G401.6 (cell line): ENCODE measurements around the gene SNF8.

ENCODE experiments used
- FAIRE-seq: peaks from 2 replicates; lab custom pipeline; 2012; peaks lifted over from hg19 to GRCh38; lab: Jason Lieb, UNC

SNF8 gene

DNA sequence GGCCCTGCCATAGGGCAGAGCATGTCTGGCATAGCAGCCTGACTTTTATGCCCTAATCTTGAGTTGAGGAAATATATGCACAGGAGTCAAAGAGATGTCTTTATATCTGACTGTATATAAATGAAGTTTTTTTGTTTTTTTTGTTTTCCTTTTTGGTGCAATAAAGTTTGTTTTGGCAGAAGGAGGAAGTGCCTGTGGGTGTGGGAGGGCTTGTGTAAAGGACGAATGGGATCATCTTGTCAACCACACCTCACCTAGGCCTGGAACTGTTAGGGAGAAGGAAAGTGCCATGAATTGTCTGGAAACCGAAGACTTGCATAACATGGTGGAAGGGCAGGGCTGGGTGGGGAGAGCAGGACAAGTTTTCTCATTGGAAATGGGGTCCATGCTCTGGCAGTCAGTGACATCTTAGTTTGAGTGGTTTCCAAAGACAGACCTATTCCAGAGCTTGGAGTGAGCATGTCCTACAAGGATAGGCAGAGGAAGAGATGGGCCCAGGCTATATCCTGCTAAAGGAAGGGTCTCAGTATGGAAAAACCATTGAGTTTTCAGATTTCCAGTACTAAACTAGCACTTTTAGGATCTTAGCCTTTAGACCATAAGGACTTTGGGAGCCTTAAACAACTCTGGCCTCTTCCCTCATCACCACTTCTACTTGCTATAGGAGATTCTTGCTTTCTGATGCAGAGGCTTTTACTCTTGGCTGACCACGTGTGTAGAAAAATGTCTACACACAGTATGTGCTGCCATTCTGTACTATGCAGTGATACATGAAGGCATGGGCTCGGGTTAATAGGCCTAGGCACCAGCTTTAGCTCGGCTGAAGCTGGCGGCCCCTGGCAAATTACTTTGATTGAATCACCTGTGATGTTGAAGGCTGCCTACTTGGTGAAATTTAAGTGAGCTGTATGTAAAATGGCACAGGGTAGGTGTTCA, 15.5 kb downstream of the SNF8 start:
- FAIRE-seq, result no peak

DNA sequence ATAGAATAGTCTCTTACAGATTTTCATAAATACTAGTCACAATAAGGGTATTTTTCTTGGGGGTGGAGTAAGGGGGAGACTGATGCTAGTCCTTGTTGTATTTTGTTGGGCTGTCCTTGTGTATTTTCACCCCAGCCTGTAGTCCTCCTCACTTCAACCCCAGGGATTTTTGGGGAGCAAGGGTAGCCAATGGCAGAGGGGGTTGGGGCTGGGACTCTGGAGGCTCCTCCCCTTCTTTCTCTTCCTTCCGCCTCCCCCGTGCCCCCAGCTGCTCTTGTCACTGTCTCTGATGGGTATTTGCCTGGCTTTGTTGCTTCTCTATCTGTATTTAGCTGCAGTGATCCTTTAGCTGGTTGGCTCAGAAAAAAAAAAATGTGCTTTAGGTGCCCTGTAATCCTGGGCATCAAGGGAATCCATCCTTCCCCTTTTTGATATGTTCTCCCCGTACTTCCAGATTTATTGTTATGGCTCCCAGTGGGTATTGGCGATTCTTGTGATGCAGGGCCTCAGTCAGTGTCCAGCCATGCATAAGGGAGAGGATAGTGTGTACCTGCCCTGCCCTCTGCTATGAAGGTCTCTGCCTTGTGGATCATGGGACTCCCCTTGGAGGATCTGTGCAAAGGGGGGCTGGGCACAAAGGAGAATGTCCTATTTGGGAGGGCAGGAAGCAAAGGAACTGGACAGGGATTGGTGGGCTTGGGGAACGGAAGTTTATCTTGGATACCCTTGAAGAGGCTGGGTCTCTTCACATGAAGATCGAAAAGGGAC, 16.5 kb downstream of the SNF8 start:
- FAIRE-seq, result no peak

DNA sequence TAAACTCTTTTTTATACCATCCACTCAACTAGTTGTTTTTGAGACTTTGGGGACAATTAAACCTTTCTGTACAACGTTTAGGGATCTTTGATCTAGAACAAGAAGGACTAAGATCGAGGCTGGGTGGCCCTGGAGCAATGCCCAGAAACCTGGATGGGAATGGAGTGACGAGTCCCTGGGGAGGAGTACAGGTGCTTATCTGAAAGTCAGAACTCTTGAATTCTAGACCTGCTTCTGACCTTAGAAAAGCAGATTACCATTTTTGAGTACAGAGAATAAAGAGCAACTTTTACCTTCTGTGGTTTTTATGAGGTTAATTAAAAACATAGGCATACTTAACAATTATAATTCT, 18.7 kb downstream of the SNF8 start:
- FAIRE-seq, result no peak

DNA sequence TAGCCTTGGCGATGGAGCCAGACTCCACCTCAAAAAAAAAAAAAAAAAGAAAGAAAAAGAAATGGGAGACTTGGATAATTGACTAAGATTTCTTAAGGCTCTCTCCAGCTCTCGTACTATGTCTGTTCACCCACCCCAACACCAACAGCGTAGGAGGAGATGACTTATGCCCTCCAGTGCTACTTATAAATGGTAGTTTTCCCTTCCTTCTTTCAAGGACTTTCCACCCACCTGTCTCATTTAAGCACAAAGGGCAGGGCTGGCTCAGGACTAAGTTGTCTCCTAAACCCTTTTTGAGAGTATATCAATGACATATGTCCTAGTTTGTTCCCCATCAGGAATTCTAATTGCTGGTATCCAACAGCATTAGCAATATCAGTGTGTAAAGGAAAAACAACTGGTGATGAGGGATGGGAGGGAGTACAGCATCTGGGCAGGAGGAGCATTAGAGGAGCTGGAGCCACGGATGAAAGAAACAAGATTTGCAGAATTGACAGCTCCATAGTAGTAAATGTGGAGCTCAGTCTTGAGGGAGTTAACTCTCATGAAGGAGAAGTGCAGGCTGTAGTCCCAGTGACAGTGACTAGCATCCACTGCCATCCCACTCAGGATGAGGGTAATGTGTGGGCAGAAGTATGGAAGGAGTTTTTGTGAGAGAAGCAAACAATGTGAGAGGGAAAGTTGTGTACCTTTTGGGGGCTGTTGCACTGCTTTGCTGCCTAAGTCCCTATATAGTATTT, 19.2 kb downstream of the SNF8 start:
- FAIRE-seq, result no peak

DNA sequence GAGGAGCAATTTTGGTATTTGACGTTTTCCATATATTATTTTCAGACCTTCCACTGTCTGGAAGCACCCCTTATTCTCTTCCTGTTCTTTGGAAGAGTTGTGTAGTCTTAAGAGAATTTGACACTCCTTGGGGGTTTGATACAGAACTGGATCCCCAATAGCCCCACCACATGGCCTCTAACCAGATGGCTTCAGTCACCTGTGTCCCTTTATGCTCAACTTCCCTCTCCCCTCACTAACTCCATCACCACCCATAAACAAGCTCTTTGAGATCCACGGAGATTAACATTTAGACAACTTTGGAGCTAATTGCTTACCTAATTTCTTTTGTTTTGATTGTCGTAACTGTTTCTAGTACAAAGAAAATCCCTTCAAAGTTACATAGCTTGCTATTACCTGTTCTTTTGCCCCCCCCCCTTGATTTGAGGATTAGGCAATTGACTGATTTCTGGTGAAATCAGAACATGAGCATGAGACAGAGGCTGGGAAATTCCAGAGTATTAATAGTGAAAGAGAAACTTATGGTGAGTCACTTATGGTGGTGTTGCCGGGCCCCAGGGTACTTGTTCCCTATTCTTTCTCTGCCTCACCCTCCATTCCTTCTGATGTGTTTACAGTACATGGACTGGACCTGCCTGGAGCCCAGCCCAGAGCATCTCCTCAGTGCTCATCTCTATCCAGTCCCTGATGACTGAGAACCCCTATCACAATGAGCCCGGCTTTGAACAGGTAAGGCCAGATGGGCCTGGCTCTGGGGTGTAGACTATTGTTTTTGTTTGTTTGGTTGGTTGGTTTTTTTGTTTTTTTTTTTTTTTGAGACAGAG, 29.0 kb downstream of the SNF8 start:
- no peak for FAIRE-seq

DNA sequence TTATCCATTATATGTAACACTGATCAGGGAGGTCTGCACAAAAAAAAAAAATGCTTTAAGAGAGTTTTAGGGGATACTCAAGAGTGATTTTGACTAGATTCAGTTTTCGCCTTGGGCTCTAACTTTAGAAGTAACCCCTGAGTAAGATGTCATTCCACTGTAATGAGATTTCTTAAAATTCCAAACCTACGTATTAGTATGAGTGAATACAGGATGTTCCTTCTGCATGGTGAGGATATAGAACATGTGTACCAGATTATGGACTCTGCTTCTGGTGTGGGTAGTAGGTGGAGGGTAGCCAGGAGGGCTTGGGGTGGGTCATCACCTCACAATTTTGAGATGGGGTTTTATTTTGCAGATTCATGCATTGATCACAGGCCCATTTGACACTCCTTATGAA, 32.2 kb downstream of the SNF8 start:
- no peak for FAIRE-seq

DNA sequence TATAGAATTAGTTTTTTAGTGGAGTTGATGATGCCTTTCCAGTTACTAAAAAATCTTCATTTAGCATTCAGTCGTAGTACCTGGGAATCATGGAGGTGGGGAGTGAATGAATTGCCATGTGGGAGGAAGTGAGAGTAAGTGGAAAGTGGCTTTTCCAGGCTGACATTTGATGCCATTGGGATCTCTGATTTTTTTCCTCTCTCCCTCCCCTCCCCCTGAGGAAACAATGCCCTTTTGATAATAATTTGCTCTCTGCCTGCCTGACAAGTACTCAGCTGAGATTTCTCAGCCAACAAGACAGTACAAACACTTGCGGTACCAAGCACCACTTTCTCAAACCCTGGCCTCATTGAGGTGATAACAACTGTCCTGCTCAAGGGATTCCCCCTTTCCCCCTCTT, 34.3 kb downstream of the SNF8 start:
- no peak for FAIRE-seq

DNA sequence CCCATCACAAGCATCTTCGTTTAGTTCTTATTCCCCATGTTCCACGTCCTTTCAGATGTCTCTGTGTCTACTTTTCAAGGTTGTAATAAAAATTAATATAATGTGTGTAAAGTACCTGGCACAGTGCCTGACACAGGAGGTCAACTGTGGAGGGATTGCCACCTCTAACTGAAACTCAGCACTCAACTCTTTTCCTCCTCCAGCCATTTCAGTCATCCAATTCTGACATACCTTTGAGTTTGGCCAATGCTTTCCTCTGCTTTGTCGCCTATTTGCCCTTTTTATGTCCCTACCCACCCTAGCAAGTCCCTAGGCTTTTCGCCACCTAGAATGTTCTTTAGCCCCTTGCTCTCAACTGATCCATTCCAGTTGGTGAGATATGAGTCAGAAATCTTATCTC, 34.9 kb downstream of the SNF8 start:
- FAIRE-seq, result no peak

DNA sequence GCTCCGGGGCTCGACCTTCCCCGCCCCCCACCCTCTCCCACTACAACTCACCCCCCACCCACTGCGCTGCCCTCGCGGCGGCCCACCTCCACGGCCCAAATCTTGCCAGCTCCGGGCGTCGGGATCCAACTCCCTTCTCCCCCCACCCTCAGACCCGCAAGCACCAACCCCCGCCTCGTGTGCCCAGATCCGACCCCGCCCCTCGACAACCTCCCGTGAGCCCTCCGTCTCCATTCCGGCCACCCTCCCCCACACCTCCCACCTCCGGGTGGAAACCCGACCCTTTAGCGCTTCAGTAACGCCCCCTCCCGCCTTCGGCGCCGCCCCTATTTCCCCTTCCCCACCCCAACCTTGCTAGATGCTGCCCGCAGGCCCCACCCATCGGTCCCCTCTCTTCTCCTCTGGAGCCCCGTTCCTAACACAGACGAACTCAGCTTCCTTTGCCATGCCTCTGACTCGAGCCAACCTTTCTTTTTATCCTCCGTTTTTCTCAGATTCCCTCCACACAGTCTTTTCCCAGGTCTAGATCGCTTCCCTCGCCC, 35.7 kb downstream of the SNF8 start:
- FAIRE-seq, result no peak

DNA sequence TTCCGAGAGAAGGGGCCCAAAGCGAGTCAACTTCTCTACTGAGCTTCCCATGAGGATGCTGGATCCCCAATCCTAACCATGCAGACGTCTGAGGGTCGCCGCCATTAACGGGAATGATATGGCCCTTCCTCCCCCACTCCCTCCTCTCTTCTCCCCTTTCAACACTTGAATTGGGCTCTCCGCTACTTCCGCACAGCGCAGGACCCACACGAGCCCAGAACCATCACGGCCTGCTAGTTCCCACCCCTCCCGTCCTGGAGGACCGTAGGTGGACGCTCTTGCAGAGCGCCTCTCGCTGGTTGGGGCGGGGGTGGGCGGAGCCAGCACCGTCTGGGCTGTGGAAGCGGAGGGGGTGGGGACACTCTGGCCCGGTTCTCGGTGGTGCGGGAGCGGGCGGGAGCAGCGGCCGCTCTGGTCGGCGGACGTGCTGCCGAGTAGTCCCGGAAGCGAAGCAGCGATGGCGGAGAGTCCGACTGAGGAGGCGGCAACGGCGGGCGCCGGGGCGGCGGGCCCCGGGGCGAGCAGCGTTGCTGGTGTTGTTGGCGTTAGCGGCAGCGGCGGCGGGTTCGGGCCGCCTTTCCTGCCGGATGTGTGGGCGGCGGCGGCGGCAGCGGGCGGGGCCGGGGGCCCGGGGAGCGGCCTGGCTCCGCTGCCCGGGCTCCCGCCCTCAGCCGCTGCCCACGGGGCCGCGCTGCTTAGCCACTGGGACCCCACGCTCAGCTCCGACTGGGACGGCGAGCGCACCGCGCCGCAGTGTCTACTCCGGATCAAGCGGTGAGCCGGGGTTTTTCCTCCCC, 36.4 kb downstream of the SNF8 start, which contains the start of gene UBE2Z:
TSS of gene UBE2Z (plus strand) at position 361 of the 797 bp plus-strand sequence. CDS start at position 458, 97 bp downstream.
- FAIRE-seq, result peak; percentile 94

DNA sequence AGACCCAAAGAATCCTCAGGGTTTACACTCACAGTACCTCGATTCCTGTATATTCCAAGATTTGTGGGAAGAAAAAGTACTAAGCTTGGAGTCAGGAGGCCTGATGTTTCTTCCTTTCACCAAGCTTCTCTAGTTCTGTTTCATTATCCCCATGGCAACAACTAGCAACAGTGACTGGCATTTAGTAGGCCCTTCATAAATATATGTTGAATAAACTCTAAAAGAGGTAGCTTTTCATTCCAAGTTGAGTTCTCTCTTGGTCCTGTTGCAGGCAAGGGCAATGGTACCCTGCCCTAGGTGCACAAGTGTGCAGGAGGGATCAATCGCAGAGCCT, 37.0 kb downstream of the SNF8 start:
- FAIRE-seq, result no peak

DNA sequence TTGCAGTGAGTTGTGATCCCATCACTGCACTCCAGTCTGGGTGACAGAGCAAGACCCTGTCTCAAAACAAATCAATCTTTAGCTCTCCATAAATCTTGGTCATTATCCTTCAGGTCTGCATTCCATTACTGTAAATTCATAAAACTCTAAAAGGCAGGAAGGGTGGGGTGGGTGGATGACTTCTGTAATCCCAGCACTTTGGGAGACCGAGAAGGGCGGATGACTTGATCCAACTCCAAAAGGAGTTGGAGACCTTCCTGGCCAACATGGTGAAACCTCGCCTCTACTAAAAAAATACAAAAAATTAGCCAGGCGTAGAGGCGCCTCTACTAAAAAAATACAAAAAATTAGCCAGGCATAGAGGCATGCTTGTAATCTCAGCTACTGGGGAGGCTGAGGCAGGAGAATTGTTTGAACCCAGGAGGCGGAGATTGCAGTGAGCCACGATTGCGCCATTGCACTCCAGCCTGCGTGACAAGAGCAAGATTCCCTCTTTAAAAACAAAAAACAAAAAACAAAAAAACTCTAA, 38.6 kb downstream of the SNF8 start:
- no peak for FAIRE-seq

DNA sequence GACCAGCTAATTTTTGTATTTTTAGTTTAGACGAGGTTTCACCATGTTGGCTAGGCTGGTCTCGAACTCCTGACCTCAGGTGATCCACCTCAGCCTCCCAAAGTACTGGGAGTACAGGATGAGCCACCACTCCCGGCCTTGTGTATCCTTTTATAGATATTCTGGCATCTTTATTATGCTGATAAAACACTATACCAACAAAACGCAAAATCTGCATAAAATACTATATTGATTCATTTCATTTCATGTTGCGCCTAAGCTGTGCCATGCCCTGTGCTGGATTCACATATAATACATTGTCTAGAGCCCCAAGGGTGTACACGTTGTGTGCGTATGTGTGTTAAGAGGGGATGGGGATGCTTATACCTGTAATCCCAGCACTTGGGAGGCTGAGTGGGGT, 40.2 kb downstream of the SNF8 start:
- FAIRE-seq, result no peak

DNA sequence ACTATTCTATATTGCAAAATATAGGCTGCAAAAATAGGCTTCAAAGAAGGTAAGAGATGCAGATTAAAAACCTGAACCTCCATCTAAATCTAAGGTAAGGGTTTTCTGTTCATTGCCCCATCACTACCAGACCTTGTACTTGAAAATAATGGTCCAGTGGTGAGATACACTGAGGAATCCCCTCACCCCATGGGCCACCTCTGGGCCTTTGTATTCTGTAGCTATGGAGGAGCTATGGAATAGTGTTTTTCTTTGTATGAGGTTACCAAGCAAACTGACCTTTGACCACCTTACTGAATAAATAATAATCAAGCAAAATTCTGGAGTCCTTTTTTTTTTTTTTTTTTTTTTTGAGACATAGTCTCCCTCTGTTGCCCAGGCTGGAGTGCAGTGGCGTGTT, 41.2 kb downstream of the SNF8 start:
- no peak for FAIRE-seq

DNA sequence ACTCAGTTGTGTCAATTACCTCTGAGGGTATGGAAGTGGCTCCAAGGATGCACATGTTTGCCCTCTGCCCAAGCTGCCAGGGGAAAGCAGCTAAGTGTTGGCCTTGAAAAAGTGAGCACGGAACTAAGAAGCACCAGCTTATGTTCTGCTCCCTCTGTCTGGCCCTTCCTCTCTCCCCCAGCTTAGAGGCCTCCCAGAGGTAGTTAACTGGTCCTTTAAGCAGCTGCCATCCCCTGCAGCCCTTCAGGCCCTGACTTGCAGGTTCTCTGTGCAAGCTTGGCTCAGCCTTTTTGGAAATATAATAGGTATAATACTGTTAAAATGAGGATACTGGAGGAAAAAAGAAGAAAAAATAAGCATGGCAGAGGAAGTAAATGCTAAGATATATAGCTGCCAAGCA, 43.4 kb downstream of the SNF8 start:
- no peak for FAIRE-seq

DNA sequence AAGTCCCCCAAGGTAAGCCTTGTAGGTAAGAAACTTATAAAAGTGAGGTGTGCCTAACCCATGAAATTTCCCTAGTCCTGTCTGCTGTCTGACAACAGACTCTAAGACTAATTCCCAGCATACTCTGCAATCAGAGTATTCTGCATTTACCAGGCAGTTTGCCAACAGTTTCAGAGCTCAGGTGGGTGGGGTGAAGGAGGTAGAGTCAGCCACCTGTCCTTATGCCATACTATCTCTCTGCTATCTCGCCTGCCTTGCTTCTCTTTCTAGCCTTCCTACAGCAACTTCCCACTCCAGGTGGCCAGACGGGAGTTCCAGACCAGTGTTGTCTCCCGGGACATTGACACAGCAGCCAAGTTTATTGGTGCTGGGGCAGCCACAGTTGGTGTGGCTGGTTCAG, 49.8 kb downstream of the SNF8 start:
- no peak for FAIRE-seq

DNA sequence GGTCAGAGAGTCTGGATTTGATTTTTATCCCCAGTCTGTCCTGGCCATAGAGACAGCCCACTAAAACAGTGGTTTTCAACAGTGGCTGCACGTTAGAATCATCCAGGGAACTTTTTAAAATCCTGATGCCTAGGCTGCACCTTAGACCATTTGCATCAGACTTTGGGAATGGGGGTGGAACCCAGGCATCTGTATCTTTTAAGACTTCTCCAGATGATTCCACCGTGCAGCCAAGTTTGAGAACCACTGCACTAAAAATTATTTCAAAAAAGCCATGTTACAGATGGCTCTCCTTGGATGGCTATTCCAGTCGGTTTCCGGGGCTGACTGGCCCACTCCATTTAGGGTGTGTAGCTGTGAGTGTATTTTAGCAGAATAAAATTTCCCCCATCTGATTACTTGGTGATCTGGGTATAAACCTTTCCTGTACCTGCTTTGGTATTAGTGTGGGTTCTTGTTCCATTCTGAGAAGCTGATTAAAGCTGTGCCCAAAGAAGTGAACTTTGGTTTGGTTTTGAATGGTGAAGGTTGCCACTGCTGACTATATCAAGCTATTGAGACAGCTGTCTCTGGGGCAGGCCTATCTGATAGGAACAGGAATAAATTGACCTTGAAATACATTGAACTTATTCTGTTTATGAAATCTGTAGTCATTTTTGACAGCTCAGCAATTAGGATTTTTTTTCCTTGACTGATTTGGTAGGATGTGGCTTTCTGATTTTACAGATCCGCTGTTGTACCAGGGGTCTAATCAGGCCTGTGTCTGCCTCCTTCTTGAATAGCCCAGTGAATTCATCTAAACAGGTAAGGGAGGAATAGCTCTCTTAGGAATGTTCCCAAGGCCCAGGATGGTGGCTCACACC, 50.8 kb downstream of the SNF8 start:
- no peak for FAIRE-seq

DNA sequence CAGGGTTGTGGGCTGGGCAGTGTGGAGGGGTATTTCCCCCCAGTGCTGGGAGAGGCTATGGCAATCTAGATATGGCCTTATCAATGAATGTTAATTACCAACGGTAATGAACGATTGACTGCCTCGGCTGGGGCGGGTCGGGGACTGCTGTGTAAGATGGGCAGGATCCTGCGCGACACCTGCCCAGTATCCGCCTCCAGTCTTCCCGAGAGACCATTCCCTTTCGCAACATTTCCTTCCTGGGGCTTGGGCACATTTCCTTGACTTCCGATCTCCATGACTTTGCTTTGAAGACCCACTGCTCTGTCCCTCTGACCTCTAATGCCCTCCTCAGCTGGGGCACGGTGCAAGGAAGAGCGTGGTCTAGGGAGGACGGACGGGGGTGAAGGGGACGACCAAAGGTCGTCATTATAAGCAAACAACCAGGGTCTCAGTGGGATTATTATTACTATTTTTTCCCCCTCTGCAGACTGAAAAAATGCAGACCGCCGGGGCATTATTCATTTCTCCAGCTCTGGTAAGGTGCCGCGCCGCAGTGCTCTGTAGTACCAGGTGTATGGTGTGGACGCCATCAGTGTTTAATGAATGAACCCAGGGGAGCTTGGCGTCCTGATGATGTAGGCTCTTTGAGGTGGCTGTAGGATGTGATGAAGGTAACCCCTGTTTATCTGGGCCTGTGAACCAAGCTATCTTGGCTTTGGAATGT, 51.5 kb downstream of the SNF8 start:
- FAIRE-seq, result no peak

DNA sequence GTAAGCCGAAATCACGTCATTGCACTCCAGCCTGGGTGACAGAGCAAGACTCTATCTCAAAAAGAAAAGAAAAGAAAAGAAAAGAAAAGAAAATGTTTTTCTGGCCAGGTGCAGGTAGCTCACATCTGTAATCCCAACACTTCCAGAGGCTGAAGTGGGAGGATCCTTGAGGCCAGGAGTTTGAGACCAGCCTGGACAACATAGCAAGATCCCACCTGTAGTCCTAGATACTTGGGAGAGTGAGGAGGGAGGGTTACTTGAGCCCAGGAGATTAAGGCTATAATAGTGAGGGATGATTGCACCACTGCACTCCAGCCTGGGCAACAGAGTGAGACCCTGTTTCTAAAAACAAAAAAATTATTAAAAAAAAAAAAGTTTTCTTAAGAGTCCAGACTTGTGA, 54.6 kb downstream of the SNF8 start:
- no peak for FAIRE-seq
